DOHH2 (cell line): ENCODE results near the gene SUCO.

Experiments used
- H3F3A ChIP-seq: fragments of 200-600 bp; sonication (generic), shearing (Covaris generic); 2 replicates; pipeline ENCODE4 v1.6.0; 2016; ENCODE audit warnings: antibody characterized with exemption, mild to moderate bottlenecking; ENCODE audit not compliant: control insufficient read depth, insufficient read depth
- H3K27ac ChIP-seq: fragments of 200-600 bp; sonication (generic); 2 replicates; pipeline ENCODE4 v1.5.1; 2014; ENCODE audit warnings: low read depth, mild to moderate bottlenecking, low read length, moderate library complexity
- H3K27me3 ChIP-seq: fragments of 200-600 bp; sonication (generic); 2 replicates; pipeline ENCODE4 v1.6.1; 2014; ENCODE audit warnings: mild to moderate bottlenecking, low read length, mixed read lengths; ENCODE audit not compliant: control insufficient read depth
- H3K36me3 ChIP-seq: fragments of 200-600 bp; sonication (generic); 2 replicates; pipeline ENCODE4 v1.6.1; 2014; ENCODE audit warnings: mild to moderate bottlenecking, low read length, moderate library complexity, mixed read lengths; ENCODE audit not compliant: control insufficient read depth
- H3K4me1 ChIP-seq: fragments of 200-600 bp; sonication (generic); 2 replicates; pipeline ENCODE4 v1.6.1; 2014; ENCODE audit warnings: mild to moderate bottlenecking, low read length, mixed read lengths; ENCODE audit not compliant: control insufficient read depth
- H3K4me2 ChIP-seq: fragments of 200-600 bp; sonication (generic); 2 replicates; pipeline ENCODE4 v1.6.0; 2014; ENCODE audit warnings: mild to moderate bottlenecking, low read length, moderate library complexity
- H3K4me3 ChIP-seq: fragments of 200-600 bp; sonication (generic); 2 replicates; pipeline ENCODE4 v1.5.1; 2014; ENCODE audit warnings: mild to moderate bottlenecking, low read length, mixed read lengths
- H3K79me2 ChIP-seq: fragments of 200-600 bp; sonication (generic); 2 replicates; pipeline ENCODE4 v1.6.1; 2014; ENCODE audit warnings: mild to moderate bottlenecking, low read length, mixed read lengths; ENCODE audit not compliant: control insufficient read depth
- H3K9me2 ChIP-seq: fragments of 200-600 bp; sonication (generic); replicated peaks from 2 replicates; pipeline ENCODE4 v1.6.1; 2014; ENCODE audit warnings: mild to moderate bottlenecking, low read length, mixed read lengths; ENCODE audit not compliant: control insufficient read depth
- H3K9me3 ChIP-seq: fragments of 200-600 bp; sonication (generic); 2 replicates; pipeline ENCODE4 v1.6.1; 2014; ENCODE audit warnings: antibody characterized with exemption, low read length, mixed read lengths; ENCODE audit not compliant: control insufficient read depth, insufficient read depth
- H4K20me1 ChIP-seq: fragments of 200-600 bp; sonication (generic); 2 replicates; pipeline ENCODE4 v1.6.0; 2014; ENCODE audit warnings: low read depth, mild to moderate bottlenecking, antibody characterized with exemption, low read length, moderate library complexity; ENCODE audit not compliant: control insufficient read depth, insufficient read depth
- CTCF ChIP-seq: fragments of 200-600 bp; sonication (generic); IDR thresholded peaks from one replicate; pipeline ENCODE4 v1.5.1; 2014; ENCODE audit warnings: antibody characterized with exemption, mild to moderate bottlenecking, low read depth, low read length; ENCODE audit not compliant: poor library complexity, severe bottlenecking
- EZH2phosphoT487 ChIP-seq: fragments of 200-600 bp; sonication (generic); IDR thresholded peaks from 2 replicates; pipeline ENCODE4 v1.6.1; 2017; ENCODE audit warnings: borderline replicate concordance, mild to moderate bottlenecking, antibody characterized with exemption, low read length, moderate library complexity, mixed read lengths

SUCO gene

GRCh38 chr1:172532700-172533512 lies at the start of gene SUCO:
SUCO (plus strand) TSS chr1:172533150; CDS start chr1:172533436, 286 bp downstream.
- no peaks in the 10 kb centered on the region for H3K9me2 ChIP-seq
- peaks cover 17% of the 10 kb centered on the region; the same call in 1 of the 2 replicates for H4K20me1 ChIP-seq
- H3K27me3 ChIP-seq = peaks cover 4% of the 10 kb centered on the region; the same call in 1 of the 2 replicates
- H3K9me3 ChIP-seq = no peaks in the 10 kb centered on the region
- TF ChIP-seq EZH2phosphoT487 = no peak
- TF ChIP-seq CTCF = peak; percentile 8
- H3K4me2 ChIP-seq = peak within 1 kb of the TSS; percentile 98
- H3K4me1 ChIP-seq = peaks cover 31% of the 10 kb centered on the region
- H3K27ac ChIP-seq = peak within 1 kb of the TSS; percentile 70
- H3K36me3 ChIP-seq = peaks cover 11% of the 10 kb centered on the region; the same call in 1 of the 2 replicates
- H3K79me2 ChIP-seq = peaks cover 49% of the 10 kb centered on the region
- no peaks in the 10 kb centered on the region for H3F3A ChIP-seq
- H3K4me3 ChIP-seq = peak within 1 kb of the TSS; percentile 97

GRCh38 chr1:172483448-172483847 lies 49.5 kb upstream of the SUCO start:
- Histone ChIP-seq H3K9me2 (no peaks in the 10 kb centered on the region), H3K79me2 (no peaks in the 10 kb centered on the region), H3K4me1 (no peaks in the 10 kb centered on the region), H3K9me3 (no peaks in the 10 kb centered on the region), H3K36me3 (no peaks in the 10 kb centered on the region), H4K20me1 (no peaks in the 10 kb centered on the region), H3K4me3 (no peak overlapping the region), H3K27me3 (peaks cover 17% of the 10 kb centered on the region), H3K27ac (no peak overlapping the region), H3K4me2 (no peak overlapping the region), H3F3A (no peaks in the 10 kb centered on the region)
- TF ChIP-seq CTCF = no peak
- TF ChIP-seq EZH2phosphoT487 = no peak

GRCh38 chr1:172484252-172484651 lies 48.7 kb upstream of the SUCO start:
- Histone ChIP-seq H4K20me1 (no peaks in the 10 kb centered on the region), H3K79me2 (no peaks in the 10 kb centered on the region), H3K4me2 (no peak overlapping the region), H3K4me3 (no peak overlapping the region), H3K9me2 (no peaks in the 10 kb centered on the region), H3F3A (no peaks in the 10 kb centered on the region), H3K4me1 (no peaks in the 10 kb centered on the region), H3K27me3 (peaks cover 22% of the 10 kb centered on the region), H3K9me3 (no peaks in the 10 kb centered on the region), H3K27ac (no peak overlapping the region), H3K36me3 (no peaks in the 10 kb centered on the region)
- TF ChIP-seq CTCF = no peak
- TF ChIP-seq EZH2phosphoT487 = no peak
